IPS DF 4.7 (cell line): Measurements from ENCODE around the gene PMM2.
"Not testable (repeated sequence)": the region's sequence is repeated elsewhere in the genome, so short reads cannot be mapped to it uniquely, and the experiment has no call there.

Experiments
- DNase-seq: peaks from one replicate; pipeline ENCODE4 v3.0.0-alpha.2; 2013; ENCODE audit warnings: low spot score; ENCODE audit errors: extremely low read depth

PMM2 gene

DNA sequence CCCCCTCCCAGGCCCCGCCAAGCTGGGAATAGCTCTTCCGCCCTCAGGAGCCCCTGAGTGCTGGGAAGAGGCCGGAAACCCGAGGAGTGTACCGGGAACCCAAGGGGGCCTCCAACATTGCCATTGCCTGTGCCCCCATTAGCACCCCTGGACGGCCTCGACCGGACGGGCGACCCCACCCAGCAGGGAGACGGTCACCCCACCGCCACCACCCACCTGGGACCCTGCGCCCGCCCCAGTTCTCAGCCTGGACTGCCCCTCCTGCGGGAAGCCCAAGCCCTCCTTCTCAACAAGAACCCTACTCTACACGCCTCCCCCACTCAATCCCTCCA lies 69.2 kb downstream of the PMM2 start:
- no peak for DNase-seq

DNA sequence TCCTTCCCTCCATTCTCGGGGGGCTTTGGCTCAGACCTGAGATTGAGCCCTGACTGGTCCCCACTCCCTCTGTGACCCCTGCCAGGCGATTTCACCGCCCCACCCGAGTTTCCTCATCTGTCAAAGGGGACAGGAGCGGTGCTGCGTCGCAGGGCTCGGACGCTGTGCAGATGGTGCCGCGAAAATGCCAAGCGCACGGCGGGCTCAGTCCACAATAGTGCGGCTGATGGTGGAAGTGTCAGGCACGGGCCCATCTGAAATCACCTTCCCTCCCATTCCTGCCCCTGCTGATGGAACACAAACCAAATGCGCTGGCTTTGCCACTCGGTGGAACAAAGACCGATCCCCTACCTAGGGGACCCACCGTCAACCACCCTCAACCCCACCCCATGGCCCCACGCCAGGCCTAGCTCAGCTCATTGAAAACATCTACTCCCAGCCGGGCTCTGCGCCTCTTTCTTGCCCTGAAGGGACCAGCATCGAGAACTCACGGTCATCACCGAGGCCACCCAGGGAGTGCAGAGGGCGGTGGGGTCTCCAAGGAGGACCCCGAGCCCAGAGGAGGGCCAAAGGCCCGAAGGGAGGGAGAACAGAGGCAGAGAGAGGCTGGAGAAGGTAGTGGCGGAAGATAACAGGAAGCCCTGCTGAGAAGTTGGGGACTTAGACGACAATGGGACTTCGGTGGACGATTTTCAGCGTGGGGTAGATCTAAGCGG lies 69.7 kb downstream of the PMM2 start:
- no peak for DNase-seq

DNA sequence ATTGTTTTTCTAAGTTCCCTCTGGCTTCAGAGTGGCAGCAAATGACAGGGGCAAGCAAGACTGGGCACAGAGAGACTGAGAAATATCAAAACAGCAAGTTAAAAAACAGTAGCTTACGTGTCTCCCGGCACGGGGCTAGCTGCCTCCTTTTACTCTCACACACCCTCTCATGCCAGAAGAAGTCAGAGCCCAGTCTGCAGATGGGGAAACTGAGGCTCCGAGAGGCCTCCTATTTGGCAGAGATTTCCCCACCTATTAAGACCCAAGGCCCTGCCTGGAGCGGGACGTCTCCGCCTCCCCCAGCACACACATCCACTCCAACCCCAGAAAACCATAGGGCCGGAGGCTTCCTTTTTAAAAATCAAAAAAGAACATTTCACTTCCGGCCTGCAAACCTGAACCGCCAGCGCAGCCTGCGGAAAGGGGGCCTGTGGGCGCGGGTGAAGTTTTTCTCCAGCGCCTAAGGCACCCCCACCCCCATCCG lies 70.3 kb downstream of the PMM2 start:
- no peak for DNase-seq

DNA sequence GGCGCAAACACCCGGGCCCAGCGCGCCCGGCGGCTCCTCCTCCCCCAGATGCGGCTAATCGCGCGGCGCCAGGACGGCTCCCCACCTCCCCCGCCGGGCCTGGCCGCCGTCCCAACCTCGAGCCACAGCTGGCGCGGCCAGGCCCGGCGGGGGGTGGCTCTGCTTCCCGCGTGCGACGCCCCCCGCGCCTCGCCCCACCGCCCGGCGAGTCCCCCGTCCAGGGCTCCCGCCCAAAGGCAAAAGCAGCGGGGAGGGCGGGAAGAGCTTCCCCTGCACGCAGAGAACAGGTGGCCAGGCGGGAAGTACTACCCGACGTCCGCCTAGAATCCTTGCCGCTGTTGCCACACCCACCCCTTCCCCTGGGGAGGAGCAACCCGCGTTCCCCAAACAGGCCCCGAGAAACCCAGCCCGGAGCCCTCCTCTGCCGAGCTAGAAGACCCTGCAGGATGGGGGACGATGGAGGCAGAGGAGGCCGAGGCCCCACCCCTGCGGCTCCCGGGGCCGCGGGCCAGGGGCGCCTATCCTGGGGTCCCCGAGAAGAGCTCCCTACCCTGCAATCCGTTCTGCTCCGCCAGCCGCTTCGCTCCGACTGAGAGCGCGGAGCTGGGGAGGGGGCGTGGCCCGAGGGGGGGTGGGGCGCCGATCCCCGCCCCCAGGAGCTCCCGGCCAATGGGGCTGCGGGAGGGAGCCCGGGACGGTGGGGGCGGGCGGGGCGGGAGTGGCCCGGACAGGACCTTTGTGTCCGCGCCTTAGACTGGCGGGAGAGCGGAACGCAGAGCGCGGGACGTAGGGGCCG lies 71.0 kb downstream of the PMM2 start, which contains the start of gene CARHSP1:
Gene CARHSP1, minus strand, starts transcription at position 591 of the 796 bp plus-strand sequence. CDS start 9,678 bp downstream, outside the sequence.
- DNase-seq: no peak

DNA sequence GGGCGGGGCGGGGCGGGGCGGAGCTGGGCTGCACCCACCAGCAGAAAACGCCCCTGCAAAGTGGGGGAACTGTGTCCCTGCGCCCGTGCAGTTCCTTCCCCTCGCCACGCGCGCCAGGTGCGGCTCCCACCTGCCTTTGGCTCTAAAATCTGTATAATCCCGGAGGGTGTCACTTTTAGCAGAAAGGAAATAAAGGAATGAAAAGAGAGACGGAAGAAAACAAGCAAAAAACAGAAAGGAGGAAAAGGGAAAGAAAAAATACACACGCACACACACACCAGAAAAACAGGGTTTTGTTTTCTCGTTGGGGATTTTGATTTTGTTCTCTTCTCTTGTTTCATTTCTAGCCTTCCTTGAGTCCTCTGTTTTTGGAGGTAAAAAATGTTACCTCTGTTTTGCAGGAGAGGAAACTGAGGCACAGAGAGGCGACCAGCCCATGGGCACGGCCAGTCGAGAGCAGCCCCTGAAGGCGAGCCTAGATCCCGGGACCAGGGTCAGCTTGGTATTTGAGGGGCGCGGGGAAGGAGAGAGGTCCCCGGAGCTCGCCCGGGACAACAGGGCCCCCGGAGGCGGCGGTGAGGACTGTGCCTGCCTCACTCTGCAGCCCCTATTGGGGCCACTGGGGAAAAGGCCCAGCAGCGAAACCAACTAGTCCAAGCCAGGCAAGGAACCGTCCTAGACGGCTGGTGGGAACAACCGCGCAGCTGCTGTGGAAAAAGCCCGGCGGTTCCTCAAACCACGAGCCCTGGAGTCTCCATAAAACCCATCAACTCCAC lies 71.8 kb downstream of the PMM2 start:
- no peak for DNase-seq

DNA sequence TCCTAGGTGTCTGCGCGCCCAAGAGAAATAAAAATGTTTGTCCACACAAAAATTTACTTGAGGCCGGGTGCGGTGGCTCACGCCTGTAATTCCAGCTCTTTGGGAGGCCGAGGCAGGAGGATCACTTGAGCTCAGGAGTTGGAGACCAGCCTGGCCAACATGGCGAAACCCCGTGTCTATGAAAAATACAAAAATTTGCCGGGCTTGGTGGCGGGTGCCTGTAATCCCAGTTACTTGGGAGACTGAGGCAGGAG lies 72.3 kb downstream of the PMM2 start:
- DNase-seq: not testable (repeated sequence)

DNA sequence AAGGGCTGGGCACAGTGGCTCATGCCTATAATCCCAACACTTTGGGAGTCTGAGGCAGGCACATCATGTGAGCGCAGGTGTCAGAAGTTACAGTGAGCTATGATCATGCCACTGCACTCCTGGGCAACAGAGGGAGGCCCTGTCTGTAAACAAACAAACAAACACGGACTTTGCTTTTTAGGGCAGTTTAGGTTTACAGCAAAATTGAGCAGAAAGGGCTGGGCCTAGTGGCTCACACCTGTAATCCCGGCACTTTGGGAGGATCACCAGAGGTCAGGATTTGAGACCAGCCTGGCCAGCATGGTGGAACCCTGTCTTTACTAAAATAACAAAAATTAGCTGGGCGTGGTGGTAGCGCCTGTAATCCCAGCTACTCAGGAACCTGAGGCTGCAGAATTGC lies 74.4 kb downstream of the PMM2 start:
- no peak for DNase-seq

DNA sequence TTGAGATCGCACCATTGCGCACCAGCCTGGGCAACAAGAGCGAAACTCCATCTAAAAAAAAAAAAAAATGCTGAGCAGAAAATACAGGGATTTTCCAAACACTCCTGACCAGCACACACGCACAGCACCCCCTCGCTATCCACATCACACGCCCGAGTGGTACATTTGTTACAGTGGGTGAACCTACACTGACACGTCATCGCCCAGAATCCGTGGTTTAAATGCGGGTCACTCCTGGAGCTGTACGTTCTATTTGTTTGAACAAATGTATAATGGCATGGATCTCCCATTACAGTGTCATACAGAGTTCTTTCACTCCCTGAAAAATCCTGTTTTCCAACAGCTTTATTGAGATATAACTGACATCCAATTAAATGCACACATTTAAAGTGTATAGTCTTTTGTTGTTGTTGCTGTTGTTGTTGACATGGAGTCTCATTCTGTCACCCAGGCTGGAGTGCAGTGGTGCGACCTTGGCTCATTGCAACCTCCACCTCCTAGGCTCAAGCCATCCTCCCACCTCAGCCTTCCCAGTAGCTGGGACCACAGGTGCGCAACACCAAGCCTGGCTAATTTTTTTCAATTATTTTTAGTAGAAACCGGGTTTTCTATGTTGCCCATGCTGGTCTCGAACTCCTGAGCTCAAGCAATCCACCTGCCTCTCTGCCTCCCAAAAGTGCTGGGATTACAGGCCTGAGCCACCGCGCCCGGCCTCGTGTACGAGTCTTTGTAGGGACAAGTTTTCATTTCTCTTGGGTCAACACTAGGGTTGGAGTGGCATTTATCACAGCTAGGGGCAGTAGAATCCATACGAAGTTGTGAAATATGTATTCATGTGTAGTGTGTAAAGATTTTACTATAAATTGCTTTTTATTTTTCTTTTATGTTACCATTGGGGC lies 75.6 kb downstream of the PMM2 start:
- no peak for DNase-seq

DNA sequence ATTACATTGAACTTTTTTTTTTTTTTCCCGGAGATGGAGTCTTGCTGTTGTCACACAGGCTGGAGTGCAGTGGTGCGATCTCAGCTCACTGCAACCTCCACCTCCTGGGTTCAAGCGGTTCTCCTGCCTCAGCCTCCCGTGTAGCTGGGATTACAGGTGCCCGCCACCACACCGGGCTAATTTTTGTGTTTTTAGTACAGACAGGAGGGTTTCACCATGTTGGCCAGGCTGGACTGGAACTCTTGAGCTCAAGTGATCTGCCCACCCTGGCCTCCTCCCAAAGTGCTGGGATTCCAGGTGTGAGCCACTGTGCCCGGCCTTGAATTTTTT lies 76.2 kb downstream of the PMM2 start:
- not testable (repeated sequence) for DNase-seq

DNA sequence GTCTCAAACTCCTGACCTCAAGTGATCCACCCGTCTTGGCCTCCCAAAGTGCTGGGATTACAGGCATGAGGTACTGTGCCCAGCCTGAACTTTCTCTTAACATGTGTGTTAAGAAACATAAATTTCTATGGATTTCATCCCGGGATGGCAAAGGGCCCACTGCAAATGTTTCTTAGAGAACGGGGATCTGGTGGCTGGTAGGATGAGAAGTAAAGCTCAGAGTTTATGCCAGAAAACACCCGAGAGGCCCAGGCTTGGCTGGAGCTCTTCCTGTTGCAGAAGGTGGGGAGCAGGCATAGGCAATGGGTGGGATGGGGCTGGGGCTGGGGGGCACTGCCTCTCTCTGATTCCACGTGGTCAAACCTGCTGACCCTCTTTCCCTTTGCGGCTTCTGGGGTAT lies 76.7 kb downstream of the PMM2 start:
- no peak for DNase-seq

DNA sequence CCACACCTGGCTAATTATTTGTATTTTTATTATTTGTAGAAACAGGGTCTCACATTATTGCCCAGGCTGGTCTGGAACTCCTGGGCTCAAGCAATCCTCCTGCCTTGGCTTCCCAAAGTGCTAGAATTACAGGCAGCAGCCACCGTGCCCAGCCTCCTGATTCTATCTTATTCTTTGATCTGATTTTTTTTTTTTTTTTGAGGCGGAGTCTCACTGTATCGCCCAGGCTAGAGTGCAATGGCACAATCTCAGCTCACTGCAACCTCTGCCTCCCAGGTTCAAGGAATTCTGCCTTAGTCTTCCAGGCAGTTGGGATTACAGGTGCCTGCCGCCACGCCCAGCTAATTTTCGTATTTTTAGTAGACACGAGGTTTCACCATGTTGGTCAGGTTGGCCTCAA lies 77.7 kb downstream of the PMM2 start:
- not testable (repeated sequence) for DNase-seq

DNA sequence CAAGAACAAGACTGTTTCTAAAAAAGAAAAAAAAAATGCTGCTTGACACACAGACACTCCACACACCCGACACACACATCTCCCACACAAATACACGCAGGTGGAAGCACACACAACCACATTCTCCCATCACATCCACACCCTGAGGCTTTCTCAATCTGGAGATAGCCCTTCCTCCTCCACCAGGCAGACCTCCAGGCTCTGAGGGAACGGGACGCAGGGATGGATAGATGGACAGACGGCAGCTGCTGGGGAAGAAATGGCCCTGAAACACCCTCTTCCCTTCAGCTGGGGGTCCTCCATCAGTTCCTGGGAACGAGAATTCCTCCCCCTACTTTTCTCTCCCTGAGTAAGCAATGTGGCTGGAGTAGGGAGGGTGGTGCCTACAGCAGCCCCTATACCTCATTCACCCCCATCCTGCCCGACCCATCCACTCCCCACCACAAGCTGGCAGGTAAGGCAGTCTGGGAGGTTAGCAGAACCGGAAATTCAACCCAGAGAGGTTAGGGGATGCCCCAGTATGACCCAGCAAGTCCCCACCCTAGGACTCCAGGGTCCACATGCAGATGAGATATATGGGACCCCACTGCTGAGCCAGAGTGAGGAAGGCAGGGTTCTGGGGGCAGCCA lies 80.4 kb downstream of the PMM2 start:
- no peak for DNase-seq

DNA sequence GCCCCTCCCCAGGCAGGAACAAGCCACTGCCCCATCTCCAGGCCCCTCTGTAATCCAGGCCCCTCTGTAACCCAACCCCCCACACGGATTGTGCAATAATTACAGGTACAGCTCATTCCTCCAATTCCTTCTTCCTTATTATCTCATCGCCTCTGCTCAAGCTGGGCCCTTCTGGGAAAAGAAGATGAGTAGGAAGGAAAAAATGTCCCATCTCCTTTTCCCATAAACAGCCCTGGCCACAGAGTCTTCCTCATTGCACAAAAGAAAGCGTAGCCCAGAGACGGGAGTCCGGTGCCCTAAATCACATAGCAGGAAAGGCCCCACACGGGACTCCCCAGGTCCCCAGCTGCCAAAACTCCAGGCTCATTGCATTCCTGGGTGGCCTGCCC lies 80.9 kb downstream of the PMM2 start:
- no peak for DNase-seq

DNA sequence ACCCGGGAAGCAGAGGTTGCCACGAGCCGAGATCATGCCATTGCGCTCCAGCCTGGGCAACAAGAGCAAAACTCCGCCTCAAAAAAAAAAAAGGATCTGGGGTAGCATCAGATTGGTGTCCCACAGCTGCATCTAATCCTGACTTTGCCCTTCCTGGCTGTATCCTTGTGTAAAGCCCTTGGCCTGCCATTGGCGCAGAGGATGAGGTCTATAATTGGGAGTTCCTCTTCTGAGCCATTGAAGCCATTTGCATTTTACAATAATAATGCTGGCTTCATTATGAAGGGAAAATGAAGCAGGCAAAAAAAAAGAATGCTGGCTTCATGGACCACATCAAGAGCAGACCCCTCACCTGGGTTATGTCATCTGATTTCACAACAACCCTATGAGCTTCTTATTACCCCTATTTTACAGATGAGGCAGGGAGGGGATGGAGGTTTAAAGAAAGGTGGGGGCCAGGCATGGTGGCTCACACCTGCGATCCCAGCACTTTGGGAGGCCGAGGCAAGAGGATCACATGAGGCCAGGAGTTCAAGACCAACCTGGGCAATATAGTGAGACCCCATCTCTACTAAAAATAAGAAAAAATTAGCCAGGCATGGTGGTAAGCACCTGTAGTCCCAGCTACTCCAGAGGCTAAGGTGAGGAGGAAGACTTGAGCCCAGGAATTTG lies 83.3 kb downstream of the PMM2 start:
- DNase-seq: no peak

DNA sequence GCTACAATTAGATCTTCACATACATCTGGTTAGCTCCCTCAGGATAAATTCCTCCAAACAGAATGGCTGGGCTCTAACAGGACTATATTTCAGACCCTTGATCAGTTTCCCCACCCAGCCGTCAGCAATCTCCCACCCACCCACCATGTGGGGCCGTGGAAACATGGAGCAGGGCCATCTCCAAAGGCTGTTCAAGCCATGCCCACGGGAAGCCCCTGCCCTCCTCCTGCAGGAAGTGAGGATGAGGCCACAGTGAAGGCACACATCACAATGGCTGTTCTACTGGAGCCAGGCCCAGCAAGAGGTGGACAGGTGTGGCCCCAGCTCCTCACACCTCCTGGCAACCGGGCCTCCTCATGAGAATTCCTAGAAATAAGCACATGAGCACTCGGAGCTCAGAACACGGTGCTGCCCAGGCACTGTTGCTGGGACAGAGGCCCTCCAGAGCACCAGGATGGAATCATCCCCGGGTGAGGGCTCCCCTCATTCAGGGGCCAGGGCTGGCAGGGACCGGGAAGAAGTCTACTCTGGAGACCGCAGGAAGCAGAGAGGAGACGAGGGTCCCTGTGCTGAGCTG lies 84.5 kb downstream of the PMM2 start, which contains the start of gene LITAFD:
Gene LITAFD, plus strand, starts transcription at position 311 of the 577 bp plus-strand sequence. CDS start 2,005 bp downstream, outside the sequence.
- DNase-seq: no peak

DNA sequence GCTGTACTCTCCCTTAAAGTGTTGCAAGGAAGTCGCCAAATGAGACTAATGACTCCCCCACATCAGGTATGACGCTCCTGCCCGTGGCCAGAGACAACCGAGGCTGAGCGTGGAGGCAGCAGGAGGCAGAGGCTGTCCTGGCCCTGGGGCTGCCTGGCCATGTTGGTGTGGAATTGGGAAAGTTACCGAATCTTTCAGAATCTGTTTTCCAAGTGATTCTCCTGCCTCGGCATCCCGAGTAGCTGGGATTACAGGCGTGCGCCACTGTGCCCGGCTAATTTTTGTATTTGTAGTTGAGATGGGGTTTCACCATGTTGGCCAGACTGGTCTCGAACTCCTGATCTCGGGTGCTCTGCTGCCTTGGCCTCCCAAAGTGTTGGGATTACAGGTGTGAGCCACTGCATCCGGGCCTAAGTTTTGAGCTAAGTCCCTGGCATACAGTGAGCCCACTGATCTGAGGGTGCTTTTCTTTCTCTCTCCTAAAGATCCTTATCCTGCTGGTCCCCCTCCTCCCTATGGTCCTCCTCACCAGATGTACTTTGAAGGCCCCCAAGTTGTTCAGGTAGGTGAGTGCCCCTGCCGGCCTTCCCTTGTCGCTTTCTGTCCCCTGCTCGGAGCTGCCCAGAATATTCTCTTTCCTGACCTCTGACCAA lies 85.2 kb downstream of the PMM2 start:
- DNase-seq: no peak

DNA sequence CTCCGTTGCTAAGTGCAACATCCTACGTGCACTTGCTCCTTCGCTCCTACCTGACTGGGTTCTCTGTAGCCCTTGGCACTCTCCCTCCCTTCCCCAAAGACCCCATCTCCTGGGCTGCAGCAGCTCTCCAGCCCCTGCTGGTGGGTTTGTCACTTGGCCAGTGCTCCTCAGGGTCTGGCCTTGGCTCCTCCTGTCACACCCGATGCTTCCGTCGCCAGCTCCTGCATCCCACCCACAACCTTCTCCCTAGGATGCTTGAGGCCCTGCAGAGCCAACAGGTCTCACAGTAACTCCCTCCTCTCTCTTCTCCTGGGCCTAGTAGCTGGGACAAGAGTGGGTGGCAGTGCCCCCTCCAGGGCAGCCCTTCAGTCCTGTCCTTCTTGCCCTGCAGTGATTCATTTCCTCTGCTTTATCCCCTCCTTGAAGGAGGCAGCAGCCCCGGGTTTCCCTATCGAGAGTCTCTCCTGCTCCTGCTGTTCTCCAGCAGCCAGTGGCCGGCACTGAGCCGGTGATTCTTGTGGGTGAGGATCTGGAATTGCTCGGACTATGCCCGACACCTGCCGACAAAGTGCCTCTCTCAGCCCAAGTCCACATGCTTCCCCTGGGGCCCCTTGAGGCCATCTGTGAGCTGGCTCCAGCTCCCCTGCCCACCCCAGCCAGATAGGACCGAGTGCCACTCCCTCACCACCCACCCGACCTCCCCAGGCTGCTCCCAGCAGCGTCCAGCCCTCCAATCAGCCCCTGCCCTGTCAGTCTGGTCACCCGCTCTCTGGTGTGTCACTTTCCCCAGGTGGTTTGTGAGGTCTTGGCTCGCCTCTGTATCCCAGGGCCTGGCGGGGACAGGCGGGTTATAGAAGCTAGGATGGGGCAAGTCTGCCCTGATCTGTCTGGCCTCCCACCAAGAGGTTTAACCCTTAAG lies 88.3 kb downstream of the PMM2 start:
- no peak for DNase-seq
